Epithelial cell of esophagus (primary cell): Measurements from ENCODE around the gene ADAMTS17.
A peak's percentile ranks its signal among the peaks of the same experiment; 100 is the strongest.

Source experiments
- DNase-seq: peaks from one replicate; pipeline ENCODE4 v3.0.0; 2010; ENCODE audit warnings: low read depth
- H3K4me3 ChIP-seq: 2 replicates; pipeline ENCODE4 v1.5.1; 2011; ENCODE audit warnings: mild to moderate bottlenecking, low read length, control low read depth
- CTCF ChIP-seq: IDR thresholded peaks from 2 replicates; pipeline ENCODE4 v1.5.1; 2011; ENCODE audit warnings: low read depth, mild to moderate bottlenecking, low read length, control low read depth, inconsistent platforms; ENCODE audit not compliant: insufficient read depth; ENCODE audit errors: missing control alignments

Gene ADAMTS17

GRCh38 chr15:100043068-100043641, 298.6 kb downstream of the ADAMTS17 start:
- TF ChIP-seq CTCF: no peak
- H3K4me3 ChIP-seq: no peak overlapping the region
- DNase-seq: peak; percentile 88

GRCh38 chr15:100042558-100042957, 299.2 kb downstream of the ADAMTS17 start:
- no peak for TF ChIP-seq CTCF
- no peak overlapping the region for H3K4me3 ChIP-seq
- peak; percentile 38 for DNase-seq

GRCh38 chr15:100041127-100041828, 300.5 kb downstream of the ADAMTS17 start:
- no peak for DNase-seq
- no peak for TF ChIP-seq CTCF
- H3K4me3 ChIP-seq: no peak overlapping the region

- no peak for DNase-seq
- H3K4me3 ChIP-seq: no peak overlapping the region
- no peak for TF ChIP-seq CTCF
These were observed 301.8 kb downstream of the ADAMTS17 start for GRCh38 chr15:100039994-100040393.

GRCh38 chr15:100038736-100039135, 303.0 kb downstream of the ADAMTS17 start:
- no peak for TF ChIP-seq CTCF
- DNase-seq: no peak
- no peak overlapping the region for H3K4me3 ChIP-seq

GRCh38 chr15:100037901-100038300, 303.9 kb downstream of the ADAMTS17 start:
- no peak for TF ChIP-seq CTCF
- no peak overlapping the region for H3K4me3 ChIP-seq
- DNase-seq: no peak

GRCh38 chr15:100036015-100036414, 305.8 kb downstream of the ADAMTS17 start:
- no peak for DNase-seq
- H3K4me3 ChIP-seq: no peak overlapping the region
- TF ChIP-seq CTCF: no peak
